Measurements from ENCODE around the gene STAC3.
"Not testable (repeated sequence)": the region's sequence is repeated elsewhere in the genome, so short reads cannot be mapped to it uniquely, and the experiment has no call there.

Gene STAC3

DNA sequence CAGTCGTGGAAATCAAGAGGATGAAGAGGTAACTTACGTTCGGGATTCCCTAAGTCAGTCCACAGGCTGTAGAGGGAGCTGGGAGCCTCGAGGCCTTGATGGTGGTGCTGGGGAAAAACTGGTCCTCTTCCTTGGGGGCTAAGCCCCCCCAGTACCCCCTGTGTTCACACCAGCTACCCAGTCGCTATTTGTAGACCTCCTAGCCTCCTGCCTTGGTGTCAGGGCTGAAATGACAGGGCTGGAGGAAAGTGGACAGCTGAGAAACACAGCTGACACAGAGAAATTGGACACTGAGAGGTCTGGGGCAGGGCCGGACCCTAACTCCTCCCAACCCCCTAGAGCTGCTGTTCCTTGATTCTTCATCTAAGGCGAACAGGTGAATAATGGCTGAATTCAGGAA, at the start of gene STAC3:
Gene STAC3, minus strand, starts transcription at position 232 of the 400 bp plus-strand sequence. CDS start 1,551 bp downstream, outside the sequence.
- DNase-seq (ENCODE audit: low read depth) = no peak

DNA sequence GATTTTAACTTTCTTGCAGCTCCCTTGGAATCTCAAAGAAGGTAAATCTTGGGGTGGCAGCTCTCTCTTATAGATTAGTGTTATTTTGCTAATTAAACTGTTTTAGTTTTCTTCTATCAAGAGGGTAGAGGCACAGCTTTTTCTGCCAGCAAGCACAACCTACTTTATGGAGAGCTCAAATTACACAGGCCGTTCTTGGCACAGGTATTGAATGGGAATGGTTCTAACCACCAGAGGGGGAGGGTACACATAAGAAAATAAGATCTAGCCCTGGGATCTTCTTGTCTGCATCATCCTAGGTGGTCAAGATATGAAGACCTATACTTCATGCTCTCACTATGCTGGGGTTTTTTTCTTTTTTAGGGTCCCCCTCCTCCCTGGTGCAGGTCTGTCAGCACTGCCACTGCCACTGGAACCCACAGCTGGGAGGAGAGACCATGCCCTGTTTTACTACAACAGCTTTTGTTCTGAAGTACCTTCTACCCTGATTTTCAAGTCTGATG, 48.6 kb upstream of the STAC3 start:
- DNase-seq (ENCODE audit: low read depth) = no peak

DNA sequence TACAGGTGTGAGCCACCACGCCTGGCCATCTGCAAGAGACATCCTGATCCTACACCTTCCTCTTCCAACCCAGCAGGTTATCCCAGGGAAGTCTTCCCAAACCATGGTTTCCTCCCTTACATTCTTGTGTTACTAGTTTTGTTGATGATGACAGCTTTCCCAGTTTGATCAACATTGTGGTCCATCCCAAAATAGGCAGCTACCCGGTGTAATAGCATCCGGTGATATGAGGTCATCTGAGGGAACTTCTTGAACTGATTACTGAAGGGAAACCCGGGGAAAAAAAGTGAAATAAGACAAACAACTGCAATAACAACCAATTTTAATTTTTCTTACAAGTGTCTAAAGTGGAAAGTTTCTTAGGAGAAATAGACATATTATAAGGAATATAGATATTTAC, 45.3 kb upstream of the STAC3 start:
- DNase-seq (ENCODE audit: low read depth) = no peak

DNA sequence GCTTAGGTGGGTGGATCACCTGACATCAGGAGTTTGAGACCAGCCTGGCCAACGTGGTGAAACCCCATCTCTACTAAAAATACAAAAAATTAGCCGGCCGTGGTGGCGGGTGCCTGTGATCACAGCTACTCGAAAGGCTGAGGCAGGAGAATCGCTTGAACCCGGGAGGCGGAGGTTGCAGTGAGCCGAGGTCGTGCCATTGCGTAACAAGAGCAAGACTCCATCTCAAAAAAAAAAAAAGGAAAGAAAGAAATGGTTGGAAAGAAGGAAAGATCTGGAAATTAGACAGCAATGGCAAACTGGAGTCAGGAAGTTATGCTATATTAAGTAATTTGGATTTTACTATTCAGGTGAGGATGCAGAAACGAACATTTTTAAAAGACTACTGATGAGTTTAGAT, 31.1 kb upstream of the STAC3 start:
- DNase-seq (ENCODE audit: low read depth) = not testable (repeated sequence)

DNA sequence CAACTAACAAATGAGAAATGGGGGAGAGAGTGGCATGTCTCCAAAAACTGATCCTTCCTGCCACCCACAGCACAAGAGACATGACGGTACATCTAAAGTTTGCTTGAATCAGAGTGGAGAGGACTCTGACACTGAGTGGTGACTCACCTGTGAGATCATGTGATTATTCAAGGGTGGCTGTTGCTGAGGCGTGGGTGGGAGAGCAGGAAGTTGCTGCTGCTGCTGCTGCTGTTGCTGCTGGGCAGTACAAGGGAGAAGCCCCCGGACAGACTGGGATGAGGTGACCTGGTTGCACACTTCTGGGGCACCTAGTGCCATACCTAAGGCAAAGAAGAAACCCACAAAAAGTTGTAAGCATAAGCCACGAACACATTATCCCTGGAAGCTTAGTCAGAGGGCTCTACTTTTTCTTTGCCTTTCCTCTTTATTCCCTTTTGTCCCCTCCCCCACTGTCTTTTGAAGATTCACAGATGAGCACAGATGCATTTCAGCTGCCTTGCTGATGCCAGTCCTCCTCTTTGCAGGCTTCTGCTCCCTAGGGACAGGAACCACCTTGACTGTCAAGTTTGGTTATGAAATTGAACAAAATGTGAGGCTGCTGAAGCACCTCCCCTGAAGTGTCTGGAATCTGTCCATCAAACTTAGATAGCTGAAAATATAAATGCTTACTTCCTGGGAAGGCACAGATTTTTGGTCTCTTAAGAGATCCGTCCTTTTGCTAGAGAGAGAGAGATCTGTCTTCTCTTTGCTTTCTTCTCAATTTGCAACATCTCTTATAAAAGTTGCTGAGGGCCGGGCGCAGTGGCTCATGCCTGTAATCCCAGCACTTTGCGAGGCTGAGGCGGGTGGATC, 29.4 kb upstream of the STAC3 start:
- peak; percentile 77 for DNase-seq (ENCODE audit: low read depth)

DNA sequence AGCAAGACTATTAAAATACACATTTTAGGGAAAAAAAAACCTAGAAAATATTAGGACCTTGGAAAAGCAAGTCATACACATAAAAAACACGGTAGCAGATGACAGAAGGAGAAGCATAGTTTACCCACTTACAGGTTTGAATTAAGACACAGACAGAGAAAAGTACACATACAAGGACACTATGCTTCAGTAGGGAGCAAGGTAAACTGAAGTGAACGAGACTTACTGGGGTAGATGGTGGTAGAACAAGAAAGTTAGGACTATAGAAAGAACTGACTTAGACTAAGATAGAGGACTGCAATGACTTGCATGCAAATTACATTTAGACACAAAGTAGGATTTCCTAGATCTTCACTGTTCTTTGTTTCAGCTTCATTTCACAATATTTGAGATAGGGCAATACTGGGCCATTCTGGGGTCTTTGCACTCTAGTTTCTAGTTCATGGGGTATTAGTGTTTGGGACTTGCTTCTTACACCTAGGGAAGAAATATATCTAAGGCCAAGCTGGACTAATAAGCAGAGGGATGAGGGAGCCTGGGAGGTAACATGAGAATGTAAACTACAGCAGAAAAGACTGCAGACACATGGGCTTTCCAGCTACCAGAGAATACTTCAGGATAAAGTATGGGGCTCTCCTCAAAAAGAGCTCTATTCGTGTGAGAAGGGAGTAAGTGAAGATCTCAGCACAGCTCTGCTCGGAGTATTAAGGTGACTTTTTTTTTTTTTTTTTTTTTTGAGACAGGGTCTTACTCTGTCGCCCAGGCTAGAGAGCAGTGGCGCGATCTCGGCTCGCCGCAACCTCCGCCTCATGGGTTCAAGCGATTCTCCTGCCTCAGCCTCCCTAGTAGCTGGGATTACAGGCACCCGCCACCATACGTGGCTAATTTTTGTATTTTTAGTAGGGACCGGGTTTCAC, 27.7 kb upstream of the STAC3 start:
- no peak for DNase-seq (ENCODE audit: low read depth)

DNA sequence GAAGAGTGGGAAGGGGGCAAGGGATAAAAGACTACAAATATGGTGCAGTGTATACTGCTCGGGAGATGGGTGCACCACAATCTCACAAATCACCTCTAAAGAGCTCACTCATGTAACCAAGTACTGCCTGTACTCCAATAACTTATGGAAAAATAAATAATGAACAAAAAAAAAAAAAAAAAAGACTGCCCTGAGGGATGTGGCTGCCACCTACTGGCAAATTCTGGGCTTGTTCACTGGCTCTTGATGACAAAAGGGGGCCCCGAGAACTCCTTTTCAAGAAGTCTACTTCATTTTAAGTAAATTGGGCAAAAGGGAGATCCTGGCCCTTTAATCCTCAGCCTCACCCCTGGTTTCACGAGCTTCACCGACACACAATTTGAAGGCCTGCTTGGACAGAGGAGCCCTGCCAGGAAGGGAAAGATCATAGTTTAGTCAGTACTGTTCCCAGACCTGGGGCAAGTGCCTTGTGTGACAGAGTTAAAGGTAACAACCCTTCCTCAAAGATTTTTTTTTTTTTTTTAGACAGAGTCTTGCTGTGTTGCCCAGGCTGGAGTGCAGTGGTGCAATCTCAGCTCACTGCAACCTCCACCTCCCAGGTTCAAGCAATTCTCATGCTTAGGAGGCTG, 26.1 kb upstream of the STAC3 start:
- no peak for DNase-seq (ENCODE audit: low read depth)

DNA sequence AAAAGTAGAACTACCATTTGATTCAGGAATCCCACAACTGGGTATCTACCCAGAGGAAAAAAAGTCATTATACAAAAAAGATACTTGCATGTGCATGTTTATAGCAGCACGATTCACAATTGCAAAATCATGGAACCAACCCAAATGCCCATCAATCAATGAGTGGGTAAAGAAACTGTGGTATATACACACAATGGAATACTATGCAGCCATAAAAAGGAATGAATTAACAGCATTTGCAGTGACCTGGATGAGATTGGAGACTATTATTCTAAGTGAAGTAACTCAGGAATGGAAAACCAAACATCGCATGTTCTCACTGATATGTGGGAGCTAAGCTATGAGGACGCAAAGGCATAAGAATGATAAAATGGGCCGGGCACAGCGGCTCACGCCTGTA, 25.2 kb upstream of the STAC3 start:
- not testable (repeated sequence) for DNase-seq (ENCODE audit: low read depth)

DNA sequence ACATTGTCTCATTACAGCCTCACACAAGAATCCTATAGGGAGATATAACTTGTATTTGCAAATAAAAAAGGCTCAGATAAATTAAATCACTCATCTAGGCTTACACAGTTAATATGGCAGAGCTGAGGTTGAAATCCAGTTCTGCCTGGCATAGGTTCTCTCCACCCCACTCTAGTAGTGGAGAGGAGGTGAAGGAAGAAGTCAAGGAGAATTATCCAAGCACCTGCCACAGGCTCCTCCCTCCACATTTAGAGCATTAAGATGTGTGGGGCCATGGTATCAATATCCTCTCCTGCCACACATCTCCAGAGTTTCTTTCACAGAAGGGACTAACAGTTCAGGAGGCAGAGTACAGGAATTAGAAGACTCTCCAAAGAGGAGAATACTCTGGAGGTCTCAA, 22.5 kb upstream of the STAC3 start:
- no peak for DNase-seq (ENCODE audit: low read depth)

DNA sequence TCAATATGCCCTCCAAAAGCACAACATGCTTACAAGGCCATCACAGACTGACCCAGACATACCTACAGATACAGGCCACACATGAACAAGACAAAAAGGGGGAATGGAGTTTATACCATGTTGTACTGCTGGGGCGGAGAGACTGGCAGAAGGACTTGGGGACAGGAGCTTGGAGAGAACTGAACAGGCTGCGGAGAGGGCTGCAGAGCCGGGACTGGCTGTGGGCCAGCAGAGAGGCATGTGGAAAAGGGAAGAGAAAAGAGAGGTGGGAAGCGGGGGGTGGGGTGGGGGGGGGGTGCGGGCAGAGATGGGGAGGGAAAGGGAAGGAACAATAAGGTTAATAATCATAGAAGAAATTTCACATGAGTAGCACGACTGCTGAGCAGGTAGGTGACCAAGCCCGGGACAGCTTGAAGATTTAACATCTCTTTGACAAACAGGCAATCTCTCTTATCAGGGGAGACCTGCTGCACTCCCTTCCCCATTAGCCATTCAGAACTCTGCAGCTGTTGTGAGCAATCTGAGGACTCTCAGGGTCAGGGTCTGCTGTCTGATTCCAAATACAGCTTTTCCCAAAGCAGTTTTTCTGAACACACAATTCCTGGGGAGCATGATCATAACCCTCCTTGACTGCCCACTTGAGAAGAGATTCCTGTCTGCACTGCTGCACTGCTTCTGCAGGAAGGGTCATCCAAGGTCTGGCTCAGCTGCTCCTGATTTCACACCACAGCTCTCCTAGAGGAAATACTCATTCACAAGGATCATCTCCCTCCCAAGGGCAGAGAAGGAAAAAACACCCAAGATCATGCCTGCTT, 21.6 kb upstream of the STAC3 start:
- no peak for DNase-seq (ENCODE audit: low read depth)

DNA sequence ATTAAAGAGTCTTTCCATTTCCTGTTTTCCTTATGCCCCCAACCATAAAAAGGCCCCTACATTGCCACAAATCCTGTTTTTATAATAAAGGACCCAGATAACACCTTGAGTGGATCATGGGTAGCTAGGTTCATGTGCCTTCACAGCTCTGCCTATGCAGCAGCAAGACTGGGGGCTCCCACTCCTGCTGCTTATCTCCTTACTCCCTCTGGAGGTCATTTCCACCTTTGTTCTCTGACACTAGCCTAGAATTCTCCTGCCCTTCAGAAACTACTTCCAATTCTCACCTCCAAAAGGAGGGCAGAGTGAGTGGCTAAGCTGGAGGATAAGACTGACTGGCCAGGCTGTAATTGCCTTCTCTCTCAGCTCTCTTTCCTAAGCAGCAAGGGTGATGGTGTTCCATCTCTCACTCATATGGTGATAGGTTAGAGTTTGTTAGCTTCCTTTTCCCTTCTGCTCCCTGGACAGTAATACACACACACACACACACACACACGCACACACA, 20.0 kb upstream of the STAC3 start:
- DNase-seq (ENCODE audit: low read depth) = no peak

DNA sequence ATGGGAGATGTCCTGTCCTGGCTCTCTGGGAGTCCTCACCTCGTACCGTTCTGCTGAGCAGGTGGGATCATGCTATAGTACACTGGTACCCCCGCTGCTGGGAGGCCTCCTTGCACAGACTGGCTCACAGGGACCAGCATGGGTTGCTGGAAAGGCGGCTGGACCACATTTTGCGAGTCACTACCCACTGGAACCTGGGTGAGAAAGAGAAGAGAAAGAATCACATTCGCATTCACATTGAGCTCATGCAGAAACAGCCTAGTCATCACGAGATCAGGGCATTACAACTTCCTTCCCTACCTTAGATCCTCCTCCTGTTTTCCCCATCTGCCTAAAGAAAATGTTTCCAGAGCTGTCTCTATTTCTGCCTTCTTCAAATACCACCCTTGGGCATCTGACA, 17.3 kb upstream of the STAC3 start:
- DNase-seq (ENCODE audit: low read depth) = no peak

DNA sequence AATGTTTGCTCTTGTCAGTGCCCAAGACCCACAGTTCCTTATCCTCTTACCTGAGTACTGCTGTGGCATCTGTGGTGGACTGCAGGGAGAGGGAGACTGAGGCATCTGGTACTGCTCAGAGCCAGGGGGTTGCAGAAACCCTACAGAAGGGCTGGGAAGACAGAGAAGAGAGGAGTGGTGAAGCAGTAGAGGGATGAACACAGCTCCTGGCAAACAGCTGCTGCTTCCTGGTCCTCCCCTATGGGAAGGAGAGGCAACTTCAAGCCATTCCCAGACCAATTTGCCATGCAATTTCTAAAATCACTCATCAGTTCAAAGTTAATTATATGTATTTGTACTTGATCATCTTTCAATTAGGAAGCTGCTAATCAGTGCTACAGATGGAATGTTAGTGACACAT, 15.7 kb upstream of the STAC3 start:
- DNase-seq (ENCODE audit: low read depth) = no peak

DNA sequence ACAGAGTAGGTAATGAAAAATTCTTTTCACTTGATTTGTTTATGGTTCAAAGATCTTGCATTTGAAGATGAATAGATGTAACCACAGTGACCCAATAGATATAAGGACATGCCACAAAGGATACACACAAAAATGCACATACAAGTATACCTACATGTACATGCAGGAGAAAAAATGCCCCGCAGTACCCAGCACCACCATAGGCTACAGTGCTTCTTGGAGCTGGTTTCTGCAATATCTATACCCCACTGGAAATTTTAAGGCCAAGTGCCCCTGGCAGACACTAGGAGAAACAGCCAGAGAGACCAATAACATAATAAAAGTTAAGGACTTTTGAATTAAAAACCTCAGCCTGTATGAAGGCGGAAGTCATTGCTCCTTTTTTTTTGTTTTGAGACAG, 12.1 kb upstream of the STAC3 start:
- no peak for DNase-seq (ENCODE audit: low read depth)

DNA sequence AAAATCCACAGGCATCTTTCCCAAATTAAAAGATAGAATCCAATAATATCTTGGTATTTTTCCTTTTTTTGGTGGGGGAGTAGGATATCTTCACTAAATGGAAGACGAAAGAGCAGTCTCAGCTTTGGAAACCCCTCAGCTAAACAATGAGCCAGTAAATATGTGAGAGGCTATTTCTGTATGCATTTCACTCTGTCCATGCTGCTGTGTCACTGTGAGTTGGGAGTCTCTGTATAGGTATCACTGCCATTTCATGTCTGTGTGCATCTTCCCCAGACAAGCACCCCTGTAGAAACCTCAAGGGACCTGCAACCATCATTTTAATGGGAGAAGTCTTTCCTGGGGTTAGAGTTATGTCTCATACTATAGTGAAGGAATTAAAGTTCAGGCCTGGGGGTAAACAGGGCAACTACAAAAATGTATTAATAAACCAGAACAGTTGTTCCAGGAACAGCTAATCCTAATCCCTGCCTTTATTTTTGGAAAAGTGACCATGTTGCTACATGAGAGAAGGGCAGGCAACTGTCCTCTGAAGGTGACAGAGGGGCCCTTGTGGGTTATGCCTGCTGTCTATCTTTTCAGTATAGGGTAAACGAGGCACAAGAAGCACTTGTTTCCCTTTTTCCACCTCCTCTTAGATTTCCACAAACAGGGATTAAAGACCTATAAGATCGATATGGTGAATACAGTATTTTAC, 11.3 kb upstream of the STAC3 start:
- DNase-seq (ENCODE audit: low read depth) = no peak

DNA sequence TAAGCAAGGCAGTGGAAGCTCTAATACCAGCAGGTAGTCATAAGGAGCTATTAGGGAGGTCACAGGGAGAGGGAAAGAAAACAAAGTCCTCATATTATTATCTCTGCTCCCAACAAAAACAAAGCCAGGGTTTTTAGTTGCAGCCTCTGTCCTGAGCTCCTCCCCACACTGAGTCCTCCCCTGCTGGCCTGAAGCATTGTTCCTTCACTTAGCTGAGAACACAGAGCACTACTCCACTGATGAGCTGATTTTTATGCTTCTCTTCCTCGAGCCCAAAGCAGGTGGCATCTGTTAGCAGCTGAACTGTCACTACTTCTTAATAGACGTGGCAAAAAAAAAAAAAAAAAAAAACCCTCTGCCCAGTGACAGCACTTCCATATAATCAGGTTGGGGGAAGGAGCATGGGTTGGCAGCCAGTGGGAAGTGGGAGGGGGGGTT, 10.5 kb upstream of the STAC3 start:
- DNase-seq (ENCODE audit: low read depth) = no peak

DNA sequence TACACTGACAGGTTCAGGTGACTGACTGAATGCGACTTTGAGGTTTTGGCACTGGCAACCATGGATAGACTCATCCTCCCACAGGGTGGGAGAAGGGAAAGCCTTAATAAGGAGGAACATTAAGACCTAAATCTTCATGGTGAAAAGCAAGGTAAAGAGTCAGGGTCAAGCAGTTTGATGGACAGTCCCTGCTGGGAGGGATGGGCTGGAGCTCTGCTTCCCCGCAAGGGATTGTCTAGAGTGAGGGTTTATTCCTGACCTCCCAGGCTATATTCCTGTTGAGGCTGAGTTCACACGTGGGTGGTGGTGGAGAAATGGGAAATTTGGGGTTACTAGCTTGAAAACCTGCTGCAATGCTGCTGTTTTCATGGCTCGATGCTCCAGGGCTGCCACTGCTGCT, 9.4 kb upstream of the STAC3 start:
- no peak for DNase-seq (ENCODE audit: low read depth)

DNA sequence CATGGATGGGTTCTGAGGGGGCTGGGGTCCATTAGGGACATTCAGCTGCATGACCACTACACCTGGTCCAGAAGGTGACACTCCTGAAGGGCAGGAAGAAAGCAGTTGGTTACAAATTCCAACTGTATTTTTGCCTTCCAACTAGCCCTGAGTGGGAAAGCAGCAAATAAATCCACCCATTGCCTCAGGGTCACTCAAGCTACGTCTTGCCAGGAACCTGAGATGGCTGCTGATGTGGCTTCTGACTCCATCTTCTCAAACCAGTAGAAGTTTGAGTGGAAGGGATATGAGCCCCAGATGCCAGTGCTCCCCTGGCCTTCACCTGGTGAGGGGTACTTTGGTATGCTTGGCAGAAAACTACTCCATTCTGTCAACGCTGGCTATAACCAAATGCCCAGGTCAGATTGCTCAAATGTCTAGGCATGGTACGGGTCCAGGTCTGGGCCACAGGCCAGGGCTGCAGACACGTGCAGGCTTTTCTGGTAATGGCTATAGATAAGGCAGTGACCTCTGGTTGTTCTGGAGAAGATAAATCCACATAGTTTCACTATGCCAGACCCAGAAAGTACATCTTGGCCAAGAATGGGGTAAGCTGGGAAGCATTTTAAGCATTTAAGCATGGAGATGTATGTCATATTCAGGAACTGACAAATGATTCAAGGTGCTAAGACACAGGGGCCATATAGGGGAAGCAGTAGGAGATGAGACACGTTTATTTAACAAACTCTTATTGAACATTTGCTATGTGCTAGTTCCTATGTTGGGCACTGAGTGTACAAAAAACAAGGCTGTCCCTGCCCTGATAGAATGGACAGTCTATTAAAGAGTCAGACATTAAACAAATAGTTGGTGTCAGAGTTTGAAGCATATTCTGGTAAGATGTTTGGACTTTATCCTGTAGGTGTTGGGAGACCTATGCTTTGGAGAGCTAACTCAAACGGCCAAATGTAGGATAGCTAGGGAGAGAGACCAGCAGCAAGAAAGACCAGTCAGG, 8.3 kb upstream of the STAC3 start:
- no peak for DNase-seq (ENCODE audit: low read depth)

DNA sequence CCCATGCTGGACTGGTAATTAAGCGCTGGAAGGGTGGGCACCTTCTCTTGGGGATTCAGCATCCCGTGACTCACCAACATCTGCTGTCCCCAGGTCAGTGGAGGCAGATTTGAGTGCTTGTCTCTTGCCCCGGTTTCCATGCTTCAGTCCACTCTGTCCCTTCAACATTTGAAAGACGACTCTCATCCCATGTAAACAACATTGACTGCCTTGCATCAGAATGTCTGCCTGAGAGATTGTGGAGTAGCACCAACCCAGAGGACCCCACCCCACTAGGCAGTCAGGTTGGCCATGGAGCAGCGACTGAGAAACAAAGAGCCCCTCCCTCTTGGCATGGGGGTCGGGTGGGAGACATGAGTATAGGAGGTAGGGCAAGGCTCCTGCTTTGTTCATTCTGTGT, 4.9 kb upstream of the STAC3 start:
- DNase-seq (ENCODE audit: low read depth) = no peak

Data from stimulated activated CD4-positive, alpha-beta T cell treated with anti-CD3 and anti-CD28 coated beads, Interleukin-2, amount 100 ng/mL, for 4 hours (primary cell).